Measurements from ENCODE around the gene RABIF. TPM values are rescaled to one million over a fixed set of nuclear protein-coding genes. Genes with fewer than 3 reads are reported as not detected.

RABIF gene
- total and polyA plus RNA-seq, 2 experiments from 2014 or later: 2.9 to 22.6 TPM

- H3K27ac ChIP-seq: no peak overlapping the region
- TF ChIP-seq, protein P1, sequence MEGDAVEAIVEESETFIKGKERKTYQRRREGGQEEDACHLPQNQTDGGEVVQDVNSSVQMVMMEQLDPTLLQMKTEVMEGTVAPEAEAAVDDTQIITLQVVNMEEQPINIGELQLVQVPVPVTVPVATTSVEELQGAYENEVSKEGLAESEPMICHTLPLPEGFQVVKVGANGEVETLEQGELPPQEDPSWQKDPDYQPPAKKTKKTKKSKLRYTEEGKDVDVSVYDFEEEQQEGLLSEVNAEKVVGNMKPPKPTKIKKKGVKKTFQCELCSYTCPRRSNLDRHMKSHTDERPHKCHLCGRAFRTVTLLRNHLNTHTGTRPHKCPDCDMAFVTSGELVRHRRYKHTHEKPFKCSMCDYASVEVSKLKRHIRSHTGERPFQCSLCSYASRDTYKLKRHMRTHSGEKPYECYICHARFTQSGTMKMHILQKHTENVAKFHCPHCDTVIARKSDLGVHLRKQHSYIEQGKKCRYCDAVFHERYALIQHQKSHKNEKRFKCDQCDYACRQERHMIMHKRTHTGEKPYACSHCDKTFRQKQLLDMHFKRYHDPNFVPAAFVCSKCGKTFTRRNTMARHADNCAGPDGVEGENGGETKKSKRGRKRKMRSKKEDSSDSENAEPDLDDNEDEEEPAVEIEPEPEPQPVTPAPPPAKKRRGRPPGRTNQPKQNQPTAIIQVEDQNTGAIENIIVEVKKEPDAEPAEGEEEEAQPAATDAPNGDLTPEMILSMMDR (IDR thresholded peaks at IDR 0.05; ENCODE audit: low read depth, low read length): no peak
Observed at GRCh38 chr1:202857136-202857610, 31.8 kb downstream of the RABIF start.

DNA sequence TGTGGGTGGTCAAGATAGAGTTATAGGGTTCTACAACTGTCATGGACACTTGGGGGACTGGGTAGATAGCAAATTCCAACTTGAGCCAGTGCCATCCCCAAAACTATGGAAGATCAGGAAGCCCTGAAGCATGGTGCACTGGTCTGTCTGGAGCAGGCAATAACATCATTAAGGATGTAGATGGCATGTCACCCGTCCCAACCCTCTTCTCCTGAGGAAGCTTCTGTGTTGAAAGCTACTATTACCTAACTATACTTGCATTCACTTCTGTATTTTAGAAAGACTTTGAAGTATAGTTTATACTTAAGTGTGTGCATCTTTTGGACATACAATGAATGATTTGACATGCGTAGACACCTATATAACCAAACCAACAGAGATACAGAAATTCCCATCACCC, 32.9 kb downstream of the RABIF start:
- Histone ChIP-seq H3K27ac (no peak overlapping the region), H3K27me3 (no peaks in the 10 kb centered on the region), H3K4me3 (no peak overlapping the region), H3K36me3 (no peaks in the 10 kb centered on the region), H3K9me3 (ENCODE audit: low read depth) (no peaks in the 10 kb centered on the region), H3K4me1 (ENCODE audit: low read depth) (no peaks in the 10 kb centered on the region)
- TF ChIP-seq, protein P1 (IDR thresholded peaks at IDR 0.05; ENCODE audit: low read depth, low read length): no peak
- DNase-seq (ENCODE audit: low read depth in 1 of 2, low spot score in 1 of 2): no peak

More at GRCh38 chr1:202857136-202857610, 31.8 kb downstream of the RABIF start:
- Histone ChIP-seq H3K4me1 (ENCODE audit: low read depth) (peaks cover 2% of the 10 kb centered on the region), H3K27me3 (no peaks in the 10 kb centered on the region), H3K36me3 (no peaks in the 10 kb centered on the region), H3K9me3 (ENCODE audit: low read depth) (no peaks in the 10 kb centered on the region), H3K4me3 (no peak overlapping the region)
- DNase-seq (ENCODE audit: low read depth in 1 of 2, low spot score in 1 of 2): no peak

DNA sequence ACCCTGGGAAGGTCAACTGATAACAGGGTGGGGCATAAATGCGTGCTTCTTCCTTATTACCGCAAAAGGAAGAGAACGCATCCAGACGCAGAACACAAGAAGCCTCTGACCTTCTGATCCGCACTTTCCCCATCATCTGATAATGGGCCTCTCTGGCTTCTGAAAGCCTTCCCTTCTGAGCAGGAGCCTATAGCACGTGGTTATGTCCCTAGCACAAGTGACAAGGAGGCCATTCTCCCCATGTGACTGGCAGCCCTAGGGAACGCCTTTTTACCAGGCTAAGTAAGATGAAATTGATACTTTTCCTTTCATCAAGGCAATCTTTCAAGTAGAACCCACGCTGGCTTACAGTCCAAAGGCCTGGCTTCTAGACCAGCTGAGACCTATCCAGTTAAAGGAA, 34.2 kb downstream of the RABIF start:
- H3K4me1 ChIP-seq (ENCODE audit: low read depth): no peaks in the 10 kb centered on the region
- TF ChIP-seq, protein P1 (IDR thresholded peaks at IDR 0.05; ENCODE audit: low read depth, low read length): no peak
- H3K36me3 ChIP-seq: no peaks in the 10 kb centered on the region
- DNase-seq (ENCODE audit: low read depth in 1 of 2, low spot score in 1 of 2): no peak
- H3K27me3 ChIP-seq: no peaks in the 10 kb centered on the region
- H3K27ac ChIP-seq: no peak overlapping the region
- H3K9me3 ChIP-seq (ENCODE audit: low read depth): no peaks in the 10 kb centered on the region
- H3K4me3 ChIP-seq: no peak overlapping the region

- no peak overlapping the region for H3K4me3 ChIP-seq
- H3K36me3 ChIP-seq: no peaks in the 10 kb centered on the region
- H3K4me1 ChIP-seq (ENCODE audit: low read depth): no peaks in the 10 kb centered on the region
- no peak overlapping the region for H3K27ac ChIP-seq
- no peaks in the 10 kb centered on the region for H3K9me3 ChIP-seq (ENCODE audit: low read depth)
- no peaks in the 10 kb centered on the region for H3K27me3 ChIP-seq
- TF ChIP-seq, protein P1 (IDR thresholded peaks at IDR 0.05; ENCODE audit: low read depth, low read length): peak; percentile 72
- peak; percentile 68 to 80 for DNase-seq (ENCODE audit: low read depth in 1 of 2, low spot score in 1 of 2)
Observed at GRCh38 chr1:202852163-202852904, 36.6 kb downstream of the RABIF start.

GRCh38 chr1:202850593-202851362, 38.2 kb downstream of the RABIF start:
- no peak for DNase-seq (ENCODE audit: low read depth in 1 of 2, low spot score in 1 of 2)
- Histone ChIP-seq H3K36me3 (no peaks in the 10 kb centered on the region), H3K27me3 (no peaks in the 10 kb centered on the region), H3K4me3 (no peak overlapping the region), H3K4me1 (ENCODE audit: low read depth) (no peaks in the 10 kb centered on the region), H3K27ac (no peak overlapping the region), H3K9me3 (ENCODE audit: low read depth) (no peaks in the 10 kb centered on the region)
- TF ChIP-seq, protein P1 (IDR thresholded peaks at IDR 0.05; ENCODE audit: low read depth, low read length): no peak
